Skeletal muscle tissue (tissue), 4 donors: ENCODE data around the gene NTNG2. TPM values are rescaled to one million over a fixed set of nuclear protein-coding genes. Genes with fewer than 3 reads are reported as not detected.

Source experiments
- H3K27ac ChIP-seq: one replicate; pipeline ENCODE4 v1.7.0; 2013; ENCODE audit warnings: mild to moderate bottlenecking, low read depth, low read length, inconsistent platforms
- H3K27me3 ChIP-seq, 3 donors: one replicate each; pipeline ENCODE4 v1.7.0; 2013; ENCODE audit warnings: low read length in 3 of 3; ENCODE audit not compliant: control insufficient read depth in 3 of 3, insufficient read depth in 3 of 3
- H3K36me3 ChIP-seq, 3 donors: one replicate each; pipeline ENCODE4 v1.7.0; 2013; ENCODE audit warnings: low read length in 3 of 3; ENCODE audit not compliant: control insufficient read depth in 3 of 3, insufficient read depth in 3 of 3
- H3K4me1 ChIP-seq, 3 donors: one replicate each; pipeline ENCODE4 v1.7.0; 2013; ENCODE audit warnings: low read length in 3 of 3, mild to moderate bottlenecking in 3 of 3; ENCODE audit not compliant: control insufficient read depth in 3 of 3, insufficient read depth in 3 of 3
- H3K4me3 ChIP-seq, 3 donors: one replicate each; pipeline ENCODE4 v1.7.0; 2013; ENCODE audit warnings: low read length in 3 of 3
- H3K9ac ChIP-seq, 3 donors: one replicate each; pipeline ENCODE4 v1.7.0; 2013; ENCODE audit warnings: low read length in 3 of 3, mild to moderate bottlenecking in 3 of 3, moderate library complexity in 2 of 3, low read depth in 1 of 3
- H3K9me3 ChIP-seq, 3 donors: one replicate each; pipeline ENCODE4 v1.7.0; 2013; ENCODE audit warnings: low read length in 3 of 3; ENCODE audit not compliant: control insufficient read depth in 3 of 3
- total RNA-seq: library from RNA; depleted of rRNA; stranded (reverse); fragments of >200 nt; gene quantifications from one replicate; pipeline ENCODE4 v1.2.3, GENCODE V29; 2014
- donor health status: Osteomylitis.

The NTNG2 gene
- total RNA-seq, 1 donor from 2014 or later, result under 0.01 TPM

DNA sequence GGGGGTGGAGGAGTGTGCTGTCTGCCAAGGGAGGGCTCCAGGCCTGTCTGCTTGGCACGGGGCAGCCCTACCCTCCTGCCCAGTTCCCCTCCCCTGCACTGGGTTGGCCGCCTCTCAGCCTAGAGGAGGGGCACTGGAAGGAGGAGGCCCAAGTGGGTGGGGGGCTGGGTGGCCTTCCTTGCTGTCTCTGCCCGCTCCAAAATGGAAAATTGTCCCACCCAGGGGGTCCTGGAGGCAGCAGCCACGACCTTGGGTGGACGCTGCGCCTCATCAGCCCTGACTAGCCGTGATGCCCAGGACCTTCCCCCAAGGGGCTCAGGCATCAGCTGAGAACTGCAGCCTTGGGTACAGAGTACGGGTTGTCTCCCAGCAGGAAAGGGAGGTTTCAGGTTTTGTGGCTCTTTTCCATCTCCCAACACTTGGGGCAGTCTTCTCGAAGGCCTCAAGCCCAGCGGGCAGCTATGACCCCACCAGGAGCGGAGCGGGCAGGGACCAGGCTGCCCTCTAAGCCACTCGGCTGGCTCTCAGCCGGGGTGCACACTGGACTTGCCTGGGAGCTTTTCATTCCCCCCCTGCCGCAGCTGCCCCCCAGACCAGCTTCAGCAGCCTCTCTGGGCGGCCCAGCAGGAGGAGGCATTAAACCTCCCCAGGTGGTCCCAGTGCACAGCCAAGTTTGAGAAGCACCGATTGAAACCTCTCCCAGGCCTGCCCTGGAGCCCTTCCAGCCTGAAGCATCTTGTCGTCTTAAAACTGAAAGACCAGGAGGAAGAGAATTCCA, 20.6 kb downstream of the NTNG2 start:
- H3K27me3 ChIP-seq, result peaks cover 59 to 67% (median 63%) of the 10 kb centered on the region in 3 donors
- peaks cover 0 to 5% (median 3%) of the 10 kb centered on the region in 3 donors for H3K4me1 ChIP-seq
- no peak overlapping the region for H3K27ac ChIP-seq
- no peak overlapping the region for H3K9ac ChIP-seq
- H3K36me3 ChIP-seq, result no peaks in the 10 kb centered on the region
- no peaks in the 10 kb centered on the region for H3K9me3 ChIP-seq
- no peak overlapping the region for H3K4me3 ChIP-seq

DNA sequence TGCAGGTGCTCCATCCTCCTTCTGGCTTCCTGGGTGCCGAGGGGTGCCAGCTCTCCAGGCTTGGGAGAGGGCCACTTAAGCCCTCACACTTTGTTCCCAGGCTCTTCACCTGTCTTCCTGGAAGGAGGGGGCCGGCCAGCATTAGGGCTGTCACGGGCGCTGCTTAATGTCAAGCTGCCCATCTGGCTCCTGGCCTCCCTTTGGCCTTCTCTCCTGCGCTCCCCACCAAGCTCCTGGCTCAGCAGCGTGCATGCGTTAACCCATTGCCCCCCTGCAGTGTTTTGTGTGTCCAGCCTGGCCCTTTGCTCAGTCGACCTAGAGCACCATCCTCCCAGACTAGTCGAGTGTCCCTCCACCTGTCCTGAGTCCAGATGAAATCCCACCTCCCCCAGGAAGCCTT, 21.3 kb downstream of the NTNG2 start:
- Histone ChIP-seq H3K27ac (no peak overlapping the region), H3K9me3 (no peaks in the 10 kb centered on the region), H3K36me3 (no peaks in the 10 kb centered on the region), H3K9ac (no peak overlapping the region), H3K4me1 (peaks cover 0 to 5% (median 3%) of the 10 kb centered on the region in 3 donors), H3K27me3 (peaks cover 64 to 70% (median 65%) of the 10 kb centered on the region in 3 donors), H3K4me3 (no peak overlapping the region)

DNA sequence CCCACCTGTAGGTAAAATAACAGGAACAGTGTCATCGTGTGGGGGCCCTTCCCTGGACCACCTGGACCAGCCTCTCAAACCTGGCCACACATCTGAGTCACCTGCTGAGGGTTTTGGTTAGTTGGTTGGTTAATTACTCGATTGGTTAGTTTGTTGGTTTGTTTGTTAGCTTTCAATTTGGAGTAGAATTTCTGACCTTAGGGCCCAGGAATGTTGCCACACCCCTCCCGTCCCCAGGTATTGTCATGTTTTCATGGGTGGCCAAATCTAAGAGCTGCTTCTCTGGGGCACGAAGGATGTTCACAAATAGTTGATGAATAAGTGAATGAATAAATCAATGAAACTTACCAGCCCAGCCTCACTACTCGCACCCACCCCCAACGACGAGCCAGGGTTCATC, 21.9 kb downstream of the NTNG2 start:
- Histone ChIP-seq H3K4me3 (no peak overlapping the region), H3K4me1 (peaks cover 0 to 5% (median 3%) of the 10 kb centered on the region in 3 donors), H3K36me3 (no peaks in the 10 kb centered on the region), H3K9me3 (no peaks in the 10 kb centered on the region), H3K27ac (no peak overlapping the region), H3K27me3 (peaks cover 70 to 73% (median 70%) of the 10 kb centered on the region in 3 donors), H3K9ac (no peak overlapping the region)

DNA sequence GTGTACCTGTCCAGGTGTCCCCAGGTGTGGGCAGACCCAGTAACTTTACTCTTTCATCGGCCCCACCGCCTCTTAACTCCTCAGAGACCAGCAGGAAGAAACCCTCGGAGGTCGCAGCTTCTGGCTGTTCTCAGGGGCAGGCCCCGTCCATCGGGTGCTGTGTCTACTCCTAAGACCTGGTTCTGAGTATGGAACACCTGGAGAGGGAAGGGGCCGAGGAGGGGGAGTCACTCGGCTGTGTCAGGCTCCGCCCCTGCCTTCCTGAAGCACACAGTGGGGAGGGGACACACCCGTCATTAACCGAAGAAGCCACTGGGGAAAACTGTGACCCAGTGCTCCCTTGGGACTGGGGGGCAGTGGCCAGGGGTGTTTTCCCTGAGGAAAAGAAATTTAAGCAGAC, 22.3 kb downstream of the NTNG2 start:
- H3K9ac ChIP-seq, result no peak overlapping the region
- no peaks in the 10 kb centered on the region for H3K9me3 ChIP-seq
- H3K4me3 ChIP-seq, result no peak overlapping the region
- no peaks in the 10 kb centered on the region for H3K36me3 ChIP-seq
- no peak overlapping the region for H3K27ac ChIP-seq
- peaks cover 0 to 5% (median 3%) of the 10 kb centered on the region in 3 donors for H3K4me1 ChIP-seq
- peaks cover 66 to 70% (median 68%) of the 10 kb centered on the region in 3 donors for H3K27me3 ChIP-seq

DNA sequence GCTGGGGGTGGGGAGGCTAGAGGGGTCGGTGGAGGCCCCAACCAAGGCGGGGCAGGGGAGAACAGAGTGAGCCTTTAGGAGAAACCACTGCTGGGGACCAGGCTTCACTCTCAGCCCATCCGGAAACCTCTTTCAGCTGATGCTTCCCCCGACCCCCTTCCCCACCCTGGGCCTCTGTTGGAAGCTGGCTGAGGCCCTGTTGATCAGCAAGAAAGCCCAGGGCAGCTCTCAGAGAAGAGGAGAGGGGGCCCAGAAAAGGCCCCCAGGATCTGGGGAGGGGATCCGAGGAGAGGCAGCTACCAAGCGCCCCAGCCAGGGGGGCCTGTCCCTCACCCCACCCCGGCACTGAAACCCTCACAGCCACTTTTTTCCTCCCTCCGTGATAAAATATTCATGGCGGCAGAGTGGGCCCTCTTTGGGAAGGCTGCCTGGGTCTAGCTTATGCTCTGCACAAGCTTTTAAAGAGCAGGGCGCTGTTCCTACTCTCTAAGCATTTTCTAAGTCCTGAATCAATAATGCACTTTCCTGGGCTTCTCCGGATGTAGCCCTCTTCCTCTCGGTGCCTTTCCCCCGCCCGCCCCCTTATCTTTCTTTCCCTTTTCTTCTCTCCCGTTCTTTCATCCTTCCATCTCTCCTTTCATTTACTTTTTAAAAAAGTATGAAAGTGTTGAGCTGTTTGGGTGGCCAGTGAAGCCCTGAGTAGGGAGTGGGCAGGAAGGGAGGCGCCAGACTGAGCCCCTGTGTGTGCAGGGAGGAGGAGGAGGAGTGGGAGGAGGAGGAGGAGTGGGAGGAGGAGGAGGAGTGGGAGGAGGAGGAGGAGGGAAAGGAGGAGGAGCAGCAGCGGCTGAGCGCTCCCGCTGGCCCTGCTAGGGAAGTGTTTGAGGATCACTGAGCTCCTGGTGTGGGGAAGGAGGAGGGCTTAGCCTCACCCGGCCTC, 23.5 kb downstream of the NTNG2 start:
- Histone ChIP-seq H3K27me3 (peaks cover 55 to 58% (median 56%) of the 10 kb centered on the region in 3 donors), H3K4me1 (peaks cover 0 to 5% (median 3%) of the 10 kb centered on the region in 3 donors), H3K4me3 (no peak overlapping the region), H3K9me3 (no peaks in the 10 kb centered on the region), H3K27ac (no peak overlapping the region), H3K36me3 (no peaks in the 10 kb centered on the region), H3K9ac (no peak overlapping the region)

DNA sequence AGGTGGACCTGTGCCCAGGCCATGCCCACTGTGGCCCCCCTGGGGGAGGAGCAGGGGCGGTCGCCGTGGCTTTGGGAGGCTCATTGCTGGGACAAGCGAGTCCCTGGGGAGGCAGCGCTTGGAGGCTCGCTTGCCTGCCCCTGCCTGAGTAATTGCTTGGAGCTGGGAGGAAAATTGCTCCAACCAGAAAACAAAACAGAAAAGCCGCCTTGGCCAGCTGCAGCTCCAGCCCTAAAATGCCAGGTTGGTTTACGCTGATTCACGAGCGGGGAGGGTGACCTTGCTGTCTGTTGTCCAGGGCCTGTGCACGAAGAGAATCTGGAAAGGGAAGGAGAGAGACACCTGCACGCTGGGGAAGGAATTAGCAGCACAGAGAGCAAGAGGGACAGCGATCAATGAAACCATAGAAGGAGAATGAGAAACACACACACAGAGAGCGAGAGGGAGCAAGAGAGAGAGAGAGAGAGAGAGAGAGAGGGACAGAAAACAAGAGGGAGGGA, 25.3 kb downstream of the NTNG2 start:
- H3K4me3 ChIP-seq, result no peak overlapping the region
- H3K36me3 ChIP-seq, result no peaks in the 10 kb centered on the region
- peaks cover 0 to 5% (median 3%) of the 10 kb centered on the region in 3 donors for H3K4me1 ChIP-seq
- no peak overlapping the region for H3K27ac ChIP-seq
- peaks cover 46 to 51% (median 49%) of the 10 kb centered on the region in 3 donors for H3K27me3 ChIP-seq
- no peaks in the 10 kb centered on the region for H3K9me3 ChIP-seq
- H3K9ac ChIP-seq, result no peak overlapping the region

DNA sequence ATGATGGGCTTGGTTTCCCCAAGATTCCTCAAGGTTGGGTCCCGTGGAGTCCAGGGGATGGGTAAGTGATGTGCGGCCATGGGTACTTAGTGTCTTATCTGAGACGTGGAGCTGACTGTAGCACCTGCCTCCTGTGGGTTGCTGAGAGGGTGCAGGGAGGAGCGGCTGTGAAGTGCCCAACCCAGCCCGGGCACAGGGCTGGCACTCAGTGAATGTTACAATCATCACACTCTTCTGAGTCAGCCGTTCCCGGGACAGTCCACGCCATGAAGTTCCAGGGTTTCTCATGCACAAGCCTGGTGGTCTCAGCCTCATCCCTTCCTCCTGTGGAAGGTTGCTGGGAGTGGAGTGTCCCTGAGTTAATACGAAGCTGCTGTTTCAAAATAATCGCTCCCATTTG, 29.1 kb downstream of the NTNG2 start:
- H3K27ac ChIP-seq, result no peak overlapping the region
- peaks cover 0 to 5% (median 0%) of the 10 kb centered on the region in 3 donors for H3K4me1 ChIP-seq
- H3K9ac ChIP-seq, result no peak overlapping the region
- H3K36me3 ChIP-seq, result no peaks in the 10 kb centered on the region
- H3K27me3 ChIP-seq, result peaks cover 27 to 31% (median 29%) of the 10 kb centered on the region in 3 donors
- no peak overlapping the region for H3K4me3 ChIP-seq
- no peaks in the 10 kb centered on the region for H3K9me3 ChIP-seq

DNA sequence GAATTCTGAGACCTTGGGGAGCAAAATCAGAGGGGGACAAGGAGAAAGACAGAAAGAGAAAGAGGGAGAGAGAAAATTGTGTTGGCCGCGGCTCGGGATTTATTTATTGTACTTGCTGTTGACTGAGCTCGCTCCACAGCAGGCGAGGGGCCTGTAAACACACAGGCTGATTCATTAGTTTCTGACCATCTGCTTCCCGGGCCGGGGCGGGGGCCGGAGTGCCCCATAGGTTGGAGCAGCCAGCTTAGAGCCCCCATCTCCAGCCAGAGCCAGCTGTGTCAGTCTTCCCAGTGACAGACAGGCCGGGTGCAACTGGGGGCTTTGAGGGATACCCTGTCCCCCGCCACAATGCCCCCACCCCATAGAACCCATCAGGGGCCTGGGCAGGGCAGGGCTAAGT, 30.9 kb downstream of the NTNG2 start:
- no peak overlapping the region for H3K9ac ChIP-seq
- H3K27ac ChIP-seq, result no peak overlapping the region
- H3K36me3 ChIP-seq, result no peaks in the 10 kb centered on the region
- H3K4me3 ChIP-seq, result no peak overlapping the region
- no peaks in the 10 kb centered on the region for H3K4me1 ChIP-seq
- H3K9me3 ChIP-seq, result no peaks in the 10 kb centered on the region
- H3K27me3 ChIP-seq, result peaks cover 14 to 18% (median 14%) of the 10 kb centered on the region in 3 donors

DNA sequence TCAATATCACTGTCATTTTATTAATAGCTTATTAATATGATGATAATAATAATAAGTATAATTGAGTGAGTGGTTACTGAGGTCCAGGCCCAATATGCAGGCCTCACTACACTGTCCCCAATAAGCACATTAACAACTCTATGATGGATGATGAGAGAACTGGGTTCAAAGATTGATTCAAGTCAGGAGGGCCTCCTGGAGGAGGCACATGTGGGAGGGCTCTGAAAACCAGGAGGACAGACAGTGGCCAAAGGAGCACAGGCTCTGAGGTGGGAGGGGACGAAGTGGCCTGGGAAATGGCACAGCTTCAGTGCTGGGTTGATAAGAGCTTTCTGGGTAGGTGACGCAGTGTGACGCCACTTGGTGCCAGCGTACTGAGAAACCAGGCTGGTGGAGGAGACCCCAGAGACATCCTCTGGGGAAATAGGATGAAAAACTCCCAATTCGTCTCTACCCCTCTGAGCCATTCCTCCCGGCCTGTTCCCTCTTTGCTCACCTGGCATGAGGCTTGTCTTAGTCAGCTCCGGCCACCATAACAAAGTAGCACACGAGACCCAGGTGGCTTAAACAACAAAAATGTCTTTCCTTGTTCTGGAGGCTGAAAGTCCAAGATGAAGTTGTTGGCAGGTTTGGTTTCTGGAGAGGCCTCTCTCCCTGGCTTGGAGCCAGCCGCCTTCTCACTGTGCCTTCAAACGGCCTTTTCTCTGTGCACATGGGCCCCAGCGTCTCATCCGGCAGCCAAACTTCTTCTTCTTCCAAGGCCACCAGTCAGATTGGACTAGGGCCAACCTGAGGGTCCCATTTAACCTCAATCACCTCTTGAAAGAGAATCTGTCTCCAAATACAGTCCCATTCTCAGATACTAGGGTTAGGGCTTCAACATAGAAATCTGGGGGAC, 31.6 kb downstream of the NTNG2 start:
- Histone ChIP-seq H3K4me3 (no peak overlapping the region), H3K27ac (no peak overlapping the region), H3K36me3 (no peaks in the 10 kb centered on the region), H3K9me3 (no peaks in the 10 kb centered on the region), H3K27me3 (peaks cover 6 to 10% (median 6%) of the 10 kb centered on the region in 3 donors), H3K9ac (no peak overlapping the region), H3K4me1 (no peaks in the 10 kb centered on the region)
